Measurements from ENCODE around the gene IER2.

DNA sequence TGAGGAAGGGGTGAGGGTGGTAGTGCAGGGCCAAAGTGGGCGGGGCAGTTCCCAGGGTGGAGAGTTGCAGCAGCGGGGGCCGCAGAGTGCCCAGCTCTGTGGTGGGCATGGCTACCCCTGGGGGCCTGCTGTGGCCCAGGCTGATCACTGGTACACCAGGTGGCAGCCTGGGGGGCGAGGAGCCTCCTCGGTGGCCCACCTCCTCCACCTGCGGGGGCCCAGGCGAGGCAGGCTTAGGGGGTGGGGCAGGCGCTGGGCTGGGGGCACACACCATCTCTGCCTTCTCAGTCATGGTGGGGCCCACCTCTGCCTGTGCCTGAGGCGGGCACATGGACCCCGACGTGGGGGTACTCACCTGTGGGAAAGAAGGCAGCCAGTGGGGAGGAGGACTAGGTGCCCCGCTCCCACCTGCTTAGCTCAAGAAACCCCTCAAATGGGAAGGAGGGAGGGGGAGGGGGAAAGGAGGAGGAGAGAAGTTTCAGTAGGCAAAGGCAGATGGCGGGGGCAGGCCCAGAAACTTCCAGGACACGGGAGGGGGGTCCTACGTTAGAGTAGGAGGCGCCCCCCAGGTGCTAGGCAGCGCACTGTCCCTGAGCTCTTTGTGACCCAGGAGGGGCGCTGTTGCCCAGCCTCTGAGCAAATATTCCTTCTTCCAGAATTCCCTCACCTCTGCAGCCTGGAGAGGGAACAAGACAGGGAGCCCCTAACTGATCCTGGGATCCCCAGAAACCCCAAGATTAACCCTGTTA lies 49.2 kb upstream of the IER2 start:
- TF ChIP-seq EP300 (IDR thresholded peaks at IDR 0.05): no peak
- peak in 4 of 6 experiments; percentile 11 to 36 (median 24) for TF ChIP-seq CTCF (IDR thresholded peaks at IDR 0.05)
- TF ChIP-seq POLR2AphosphoS5 (IDR thresholded peaks at IDR 0.05): no peak
- TF ChIP-seq POLR2A (IDR thresholded peaks at IDR 0.05): no peak
